ENCODE results near the gene PPP1R16B. TPM values are rescaled to one million over a fixed set of nuclear protein-coding genes. Genes with fewer than 3 reads are reported as not detected.

The PPP1R16B gene
- total RNA-seq, 2 donors from 2014 or later, result 1.6 to 4.7 TPM

DNA sequence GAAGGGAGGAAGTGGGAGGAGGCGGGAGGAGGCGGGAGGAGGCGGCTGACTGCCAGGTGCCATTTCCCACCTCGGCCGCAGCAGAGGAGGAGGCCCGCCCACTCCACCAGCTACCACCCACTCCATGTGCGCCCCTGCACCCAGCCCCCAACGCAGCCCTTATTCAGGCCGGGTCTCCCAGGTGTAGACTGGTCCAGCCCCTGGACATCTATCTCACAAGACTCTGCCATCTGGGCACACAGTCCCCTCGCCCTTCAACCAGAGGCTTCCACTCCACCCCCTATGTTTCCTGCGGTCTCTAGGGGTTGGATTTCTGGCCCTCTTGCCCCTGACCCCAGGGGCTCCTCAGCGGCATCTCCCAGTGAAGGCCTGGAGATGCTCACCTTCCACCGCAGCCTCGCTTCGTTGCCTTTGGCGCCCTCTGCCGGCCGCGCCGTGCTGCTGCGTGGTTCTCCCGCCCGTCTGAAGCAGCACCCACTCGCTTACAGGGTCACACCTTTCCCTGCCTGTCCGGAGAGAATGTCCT is 88.1 kb downstream of the PPP1R16B start:
- Histone ChIP-seq H3K9me3 (no peaks in the 10 kb centered on the region), H3K36me3 (replicated peaks in 1 of 2; ENCODE audit: insufficient read depth in 1 of 2, low read depth in 2 of 2) (no peaks in the 10 kb centered on the region), H3K4me1 (peaks cover 16% of the 10 kb centered on the region), H3K27ac (peak overlapping the region in 2 of 4 donors; percentile 25 to 35), H3K27me3 (no peaks in the 10 kb centered on the region), H3K4me3 (no peak overlapping the region)
- no peak for TF ChIP-seq POLR2A (IDR thresholded peaks at IDR 0.05)
- TF ChIP-seq, protein P1, sequence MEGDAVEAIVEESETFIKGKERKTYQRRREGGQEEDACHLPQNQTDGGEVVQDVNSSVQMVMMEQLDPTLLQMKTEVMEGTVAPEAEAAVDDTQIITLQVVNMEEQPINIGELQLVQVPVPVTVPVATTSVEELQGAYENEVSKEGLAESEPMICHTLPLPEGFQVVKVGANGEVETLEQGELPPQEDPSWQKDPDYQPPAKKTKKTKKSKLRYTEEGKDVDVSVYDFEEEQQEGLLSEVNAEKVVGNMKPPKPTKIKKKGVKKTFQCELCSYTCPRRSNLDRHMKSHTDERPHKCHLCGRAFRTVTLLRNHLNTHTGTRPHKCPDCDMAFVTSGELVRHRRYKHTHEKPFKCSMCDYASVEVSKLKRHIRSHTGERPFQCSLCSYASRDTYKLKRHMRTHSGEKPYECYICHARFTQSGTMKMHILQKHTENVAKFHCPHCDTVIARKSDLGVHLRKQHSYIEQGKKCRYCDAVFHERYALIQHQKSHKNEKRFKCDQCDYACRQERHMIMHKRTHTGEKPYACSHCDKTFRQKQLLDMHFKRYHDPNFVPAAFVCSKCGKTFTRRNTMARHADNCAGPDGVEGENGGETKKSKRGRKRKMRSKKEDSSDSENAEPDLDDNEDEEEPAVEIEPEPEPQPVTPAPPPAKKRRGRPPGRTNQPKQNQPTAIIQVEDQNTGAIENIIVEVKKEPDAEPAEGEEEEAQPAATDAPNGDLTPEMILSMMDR (IDR thresholded peaks at IDR 0.05), result peak; percentile 69 to 95 (median 82)
- 3 to 4% methylated on average over 14 to 24 of the region's 25 CpGs for WGBS, 2 donors
- intact Hi-C loops (cut with DNase I), result no loop called here
- ATAC-seq (peak; percentile 90), DNase-seq (peak; percentile 13 to 37 (median 26))

DNA sequence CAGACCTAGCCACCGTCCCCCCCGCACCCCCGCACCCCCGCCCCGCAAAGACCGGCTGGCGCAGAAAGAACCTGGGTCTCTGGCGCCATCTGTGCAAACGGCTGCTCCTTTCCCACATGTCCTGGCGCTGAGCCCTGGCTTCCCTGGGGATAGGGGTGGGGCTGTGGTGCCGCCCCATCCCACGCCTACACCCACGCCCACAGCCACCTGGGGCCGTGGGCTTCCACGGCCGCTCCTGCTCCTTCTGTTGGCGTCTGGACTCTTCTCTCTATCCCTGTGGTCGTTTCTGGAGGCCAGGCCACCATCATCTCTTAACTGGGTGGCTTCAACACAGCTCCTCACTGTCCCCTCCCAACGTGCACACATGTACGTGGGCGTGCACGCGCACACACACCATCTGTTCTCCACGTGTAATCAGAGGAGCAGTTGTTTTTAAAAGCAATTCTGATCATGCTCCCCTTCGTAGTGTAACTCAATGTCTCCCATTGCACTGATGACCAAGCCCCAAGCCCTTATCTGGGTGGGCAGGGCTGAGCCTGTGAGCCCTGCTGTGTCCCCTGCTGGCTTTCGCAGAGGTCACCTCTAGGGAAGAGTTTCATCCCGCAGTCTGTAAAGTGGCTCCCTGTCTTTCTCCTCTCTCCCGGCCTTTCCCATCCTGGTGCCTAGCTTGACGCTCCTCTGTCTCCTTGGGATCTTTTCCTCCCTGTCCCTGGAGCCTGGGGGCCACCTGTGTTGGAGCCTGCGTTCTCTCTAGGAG is 88.8 kb downstream of the PPP1R16B start:
- ATAC-seq (peak; percentile 89), DNase-seq (peak; percentile 80 to 89 (median 82))
- Histone ChIP-seq H3K27ac (peak overlapping the region; percentile 11 to 44 (median 26)), H3K27me3 (no peaks in the 10 kb centered on the region), H3K9me3 (no peaks in the 10 kb centered on the region), H3K4me3 (no peak overlapping the region), H3K4me1 (peaks cover 16% of the 10 kb centered on the region), H3K36me3 (replicated peaks in 1 of 2; ENCODE audit: insufficient read depth in 1 of 2, low read depth in 2 of 2) (no peaks in the 10 kb centered on the region)
- 19 to 27% methylated on average over 12 to 29 of the region's 30 CpGs for WGBS, 2 donors
- intact Hi-C loops (cut with DNase I), result no loop called here
- TF ChIP-seq, protein P1 (IDR thresholded peaks at IDR 0.05), result no peak
- TF ChIP-seq POLR2A (IDR thresholded peaks at IDR 0.05), result no peak

DNA sequence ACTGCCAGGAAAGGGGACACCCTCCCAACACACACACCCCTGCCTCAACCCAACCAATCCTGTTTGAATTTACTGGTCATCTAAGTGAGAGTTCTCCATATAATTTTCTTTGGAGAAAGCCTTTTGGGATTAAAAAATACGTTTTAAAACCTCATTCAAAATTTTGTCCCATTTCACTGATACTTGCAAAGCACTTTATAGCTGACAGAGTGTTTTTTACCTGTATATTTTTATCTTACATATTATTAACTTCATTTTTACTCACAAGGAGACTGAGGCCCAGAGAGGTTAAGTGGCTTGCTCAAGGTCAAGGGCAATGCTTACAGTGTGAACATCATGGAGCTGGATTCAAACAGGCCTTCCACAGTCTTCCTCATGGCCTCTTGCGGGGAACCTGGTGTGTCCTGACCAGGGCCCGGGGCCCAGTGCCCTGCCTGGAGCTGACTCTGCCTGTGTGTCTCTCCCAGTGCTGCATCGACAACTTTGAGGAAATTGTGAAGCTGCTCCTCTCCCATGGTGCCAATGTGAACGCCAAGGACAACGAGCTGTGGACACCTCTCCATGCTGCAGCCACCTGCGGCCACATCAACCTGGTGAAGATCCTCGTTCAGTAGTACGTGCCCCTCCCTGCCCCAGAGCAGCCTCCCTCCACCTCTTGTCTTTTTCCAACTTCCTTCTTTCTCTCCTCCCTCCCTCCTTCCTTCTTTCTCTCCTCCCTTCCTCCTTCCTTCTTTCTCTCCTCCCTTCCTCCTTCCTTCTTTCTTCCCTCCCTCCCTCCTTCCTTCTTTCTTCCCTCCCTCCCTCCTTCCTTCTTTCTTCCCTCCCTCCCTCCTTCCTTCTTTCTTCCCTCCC is 89.8 kb downstream of the PPP1R16B start:
- H3K4me3 ChIP-seq, result no peak overlapping the region
- no peak for TF ChIP-seq POLR2A (IDR thresholded peaks at IDR 0.05)
- TF ChIP-seq, protein P1 (IDR thresholded peaks at IDR 0.05), result no peak
- WGBS, 2 donors, result 84 to 86% methylated on average over 9 of the region's 9 CpGs
- no peak for DNase-seq
- intact Hi-C loops (cut with DNase I), result no loop called here
- H3K9me3 ChIP-seq, result no peaks in the 10 kb centered on the region
- H3K27ac ChIP-seq, result peak overlapping the region in 3 of 4 donors; percentile 11 to 44 (median 16)
- ATAC-seq, result no peak
- H3K4me1 ChIP-seq, result peaks cover 16% of the 10 kb centered on the region
- no peaks in the 10 kb centered on the region for H3K36me3 ChIP-seq (replicated peaks in 1 of 2; ENCODE audit: insufficient read depth in 1 of 2, low read depth in 2 of 2)
- H3K27me3 ChIP-seq, result no peaks in the 10 kb centered on the region

DNA sequence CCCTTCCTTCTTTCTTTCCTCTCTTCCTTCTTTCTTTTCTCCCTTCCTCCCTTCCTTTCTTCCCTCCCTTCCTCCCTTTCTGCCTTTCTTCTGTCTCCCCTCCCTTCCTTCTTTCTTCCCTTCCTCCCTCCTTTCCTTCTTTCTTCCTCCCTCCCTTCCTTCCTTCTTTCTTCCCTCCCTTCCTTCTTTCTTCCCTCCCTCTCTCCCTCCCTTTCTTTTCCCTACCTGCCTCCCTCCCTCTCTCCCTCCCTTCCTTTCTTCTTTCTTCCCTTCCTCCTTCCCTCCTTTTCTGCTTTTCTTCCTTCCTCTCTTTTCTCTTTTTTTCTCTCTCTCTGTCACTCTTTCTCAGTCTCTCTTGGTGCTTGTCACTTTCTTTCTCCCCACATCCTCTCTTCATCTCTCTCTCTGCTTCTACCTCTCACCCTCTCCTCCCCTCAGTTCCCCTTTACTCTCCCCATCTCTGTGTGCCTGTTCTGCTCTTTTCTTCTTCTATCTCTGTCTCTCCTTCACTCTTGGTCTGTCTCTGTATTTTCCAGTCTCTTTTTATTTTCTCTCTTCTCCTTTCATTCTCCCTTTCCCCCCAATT is 90.6 kb downstream of the PPP1R16B start:
- TF ChIP-seq, protein P1 (IDR thresholded peaks at IDR 0.05), result no peak
- no peak for TF ChIP-seq POLR2A (IDR thresholded peaks at IDR 0.05)
- H3K9me3 ChIP-seq, result no peaks in the 10 kb centered on the region
- no peaks in the 10 kb centered on the region for H3K27me3 ChIP-seq
- ATAC-seq (no peak), DNase-seq (no peak)
- no peaks in the 10 kb centered on the region for H3K36me3 ChIP-seq (replicated peaks in 1 of 2; ENCODE audit: insufficient read depth in 1 of 2, low read depth in 2 of 2)
- no peak overlapping the region for H3K27ac ChIP-seq
- no peak overlapping the region for H3K4me3 ChIP-seq
- peaks cover 16% of the 10 kb centered on the region for H3K4me1 ChIP-seq
- intact Hi-C loops (cut with DNase I), result no loop called here

All from body of pancreas (tissue), 4 donors.